Gastrocnemius medialis (tissue), 4 donors: Measurements from ENCODE around the gene CYP39A1. TPM values are rescaled to one million over a fixed set of nuclear protein-coding genes. Genes with fewer than 3 reads are reported as not detected.

Source experiments
- ATAC-seq, 2 donors: fragments of 150-250 bp; one replicate each; pipeline ENCODE4 v1.9.1; 2016
- DNase-seq, 2 donors: peaks; one replicate each; pipeline ENCODE4 v3.0.0-alpha.2; 2019
- H3K27ac ChIP-seq, 4 donors: fragments of 200-600 bp; sonication (generic); 1 replicate in 1 of 4; 2 replicates in 3 of 4; pipeline ENCODE4 v1.5.1; 2016 to 2018; ENCODE audit warnings: mild to moderate bottlenecking in 2 of 4, moderate library complexity in 1 of 4
- H3K27me3 ChIP-seq, 3 donors: fragments of 200-600 bp; sonication (generic) in 2 of 3; 1 replicate in 1 of 3; 2 replicates in 2 of 3; pipeline versions ENCODE4 v1.5.1 to v1.6.0; 2016 to 2019; ENCODE audit warnings: mild to moderate bottlenecking in 1 of 3, moderate library complexity in 1 of 3
- H3K36me3 ChIP-seq, 2 donors: fragments of 200-600 bp; sonication (generic) in 1 of 2; one replicate each; pipeline ENCODE4 v1.5.1; 2017 to 2018
- H3K4me1 ChIP-seq, 2 donors: fragments of 200-600 bp; sonication (generic) in 1 of 2; one replicate each; pipeline ENCODE4 v1.5.1; 2016 to 2017; ENCODE audit warnings: mild to moderate bottlenecking in 2 of 2
- H3K4me3 ChIP-seq, 4 donors: fragments of 200-600 bp; sonication (generic) in 3 of 4; 1 replicate in 1 of 4; 2 replicates in 3 of 4; pipeline ENCODE4 v1.5.1; 2016 to 2019; ENCODE audit warnings: mild to moderate bottlenecking in 2 of 4
- H3K9me3 ChIP-seq, 3 donors: fragments of 200-600 bp; sonication (generic) in 2 of 3; 1 replicate in 1 of 3; 2 replicates in 2 of 3; pipeline ENCODE4 v1.5.1; 2016 to 2019
- CTCF ChIP-seq, 5 experiments: fragments of 450-650 bp in 3 of 5; fragments of 200-600 bp in 2 of 5; sonication (generic) in 2 of 5; IDR thresholded peaks in 4 of 5; conservative IDR thresholded peaks in 1 of 5; 1 replicate in 4 of 5; 2 replicates in 1 of 5; pipeline ENCODE4 v1.5.1; 2016 to 2019; ENCODE audit warnings: antibody characterized with exemption in 5 of 5, mild to moderate bottlenecking in 3 of 5, moderate library complexity in 3 of 5
- POLR2A ChIP-seq, 2 donors: fragments of 450-650 bp; IDR thresholded peaks; one replicate each; pipeline ENCODE4 v1.6.1; 2017; ENCODE audit warnings: antibody characterized with exemption in 2 of 2, mild to moderate bottlenecking in 2 of 2, moderate library complexity in 2 of 2
- in situ Hi-C, 4 donors: fragments of 200-750 bp; cut with MboI; loops; one replicate each; pipeline versions ENCODE4 v1.15.0 to v1.8.0; 2017; ENCODE audit warnings: low sequenced_read_pairs in 4 of 4
- intact Hi-C: fragments of 100-400 bp; cut with DNase I; formaldehyde crosslinking; loops from one replicate; pipeline ENCODE4 v1.15.1; 2023; ENCODE audit warnings: low total_unique reads
- total RNA-seq, 4 donors: library from RNA; depleted of rRNA; stranded (reverse); fragments of >200 nt; gene quantifications; one replicate each; pipeline versions ENCODE4 v1.1.0 to v1.2.3, GENCODE V29; 2016

The CYP39A1 gene
- total RNA-seq, 4 donors from 2014 or later: 0.24 to 3.8 (median 1.0) TPM

GRCh38 chr6:46563924-46564323 lies 88.7 kb downstream of the CYP39A1 start:
- H3K4me3 ChIP-seq: no peak overlapping the region
- H3K27ac ChIP-seq: no peak overlapping the region
- no peak for ATAC-seq
- no peaks in the 10 kb centered on the region for H3K4me1 ChIP-seq
- TF ChIP-seq CTCF (IDR thresholded peaks at IDR 0.05 in 4 of 5, conservative IDR thresholded peaks at IDR 0.05 in 1 of 5) (no peak), POLR2A (IDR thresholded peaks at IDR 0.05) (no peak)
- intact Hi-C loops: no loop called here
- no peaks in the 10 kb centered on the region for H3K9me3 ChIP-seq
- H3K36me3 ChIP-seq: no peaks in the 10 kb centered on the region
- in situ Hi-C loops: no loop called here
- no peaks in the 10 kb centered on the region for H3K27me3 ChIP-seq
- no peak for DNase-seq

- in situ Hi-C loops: no loop called here
- H3K4me3 ChIP-seq: no peak overlapping the region
- intact Hi-C loops: no loop called here
- no peaks in the 10 kb centered on the region for H3K36me3 ChIP-seq
- H3K27me3 ChIP-seq: no peaks in the 10 kb centered on the region
- no peak overlapping the region for H3K27ac ChIP-seq
- no peaks in the 10 kb centered on the region for H3K4me1 ChIP-seq
- H3K9me3 ChIP-seq: no peaks in the 10 kb centered on the region
- no peak for DNase-seq
- TF ChIP-seq CTCF (IDR thresholded peaks at IDR 0.05 in 4 of 5, conservative IDR thresholded peaks at IDR 0.05 in 1 of 5): no peak
- ATAC-seq: no peak
Measured at GRCh38 chr6:46556053-46556452, 96.6 kb downstream of the CYP39A1 start.

GRCh38 chr6:46555129-46555528 lies 97.5 kb downstream of the CYP39A1 start:
- in situ Hi-C loops: no loop called here

GRCh38 chr6:46549155-46549554 lies 103.5 kb downstream of the CYP39A1 start:
- no peaks in the 10 kb centered on the region for H3K36me3 ChIP-seq
- in situ Hi-C loops: no loop called here

More at GRCh38 chr6:46555129-46555528, 97.5 kb downstream of the CYP39A1 start:
- Histone ChIP-seq H3K27me3 (no peaks in the 10 kb centered on the region), H3K4me3 (no peak overlapping the region), H3K36me3 (no peaks in the 10 kb centered on the region), H3K9me3 (no peaks in the 10 kb centered on the region), H3K4me1 (no peaks in the 10 kb centered on the region), H3K27ac (no peak overlapping the region)
- ATAC-seq (no peak), DNase-seq (no peak)
- no peak for TF ChIP-seq POLR2A (IDR thresholded peaks at IDR 0.05)
- TF ChIP-seq CTCF (IDR thresholded peaks at IDR 0.05 in 4 of 5, conservative IDR thresholded peaks at IDR 0.05 in 1 of 5): no peak
- intact Hi-C loops: no loop called here

More at GRCh38 chr6:46549155-46549554, 103.5 kb downstream of the CYP39A1 start:
- Histone ChIP-seq H3K4me3 (no peak overlapping the region), H3K4me1 (peaks cover 0 to 6% of the 10 kb centered on the region in 2 donors), H3K27me3 (no peaks in the 10 kb centered on the region), H3K9me3 (no peaks in the 10 kb centered on the region), H3K27ac (no peak overlapping the region)
- TF ChIP-seq POLR2A (IDR thresholded peaks at IDR 0.05): no peak
- TF ChIP-seq CTCF (IDR thresholded peaks at IDR 0.05 in 4 of 5, conservative IDR thresholded peaks at IDR 0.05 in 1 of 5): no peak
- ATAC-seq (no peak), DNase-seq (no peak)
- intact Hi-C loops: no loop called here
